Activated CD8-positive, alpha-beta memory T cell treated with anti-CD3 and anti-CD28 coated beads for 1 hour (primary cell): Measurements from ENCODE around the gene SMURF1.
A peak's percentile ranks its signal among the peaks of the same experiment; 100 is the strongest.

Source experiments
- DNase-seq, 2 donors: peaks; one replicate each; pipeline ENCODE4 v3.0.0-alpha.2; 2020; ENCODE audit warnings: low read depth in 1 of 2; ENCODE audit errors: extremely low read depth in 1 of 2

The SMURF1 gene

GRCh38 chr7:99141841-99142726, 1.8 kb downstream of the SMURF1 start:
- peak in 1 of 2 donors; percentile 46 for DNase-seq

- no peak for DNase-seq
Observed at GRCh38 chr7:99141334-99141733, 2.6 kb downstream of the SMURF1 start.

GRCh38 chr7:99140813-99141212, 3.1 kb downstream of the SMURF1 start:
- DNase-seq: no peak

GRCh38 chr7:99139036-99139435, 4.9 kb downstream of the SMURF1 start:
- no peak for DNase-seq

GRCh38 chr7:99137411-99138180, 6.3 kb downstream of the SMURF1 start:
- DNase-seq: no peak

GRCh38 chr7:99135938-99136337, 8.0 kb downstream of the SMURF1 start:
- DNase-seq: no peak

- DNase-seq: no peak
Observed at GRCh38 chr7:99133766-99134564, 9.9 kb downstream of the SMURF1 start.

GRCh38 chr7:99132595-99133321, 11.2 kb downstream of the SMURF1 start:
- DNase-seq: no peak

GRCh38 chr7:99131290-99131689, 12.6 kb downstream of the SMURF1 start:
- no peak for DNase-seq

GRCh38 chr7:99129536-99129935, 14.4 kb downstream of the SMURF1 start:
- no peak for DNase-seq

- DNase-seq: no peak
Observed at GRCh38 chr7:99129001-99129400, 14.9 kb downstream of the SMURF1 start.

GRCh38 chr7:99128076-99128950, 15.6 kb downstream of the SMURF1 start:
- DNase-seq: no peak

GRCh38 chr7:99127636-99128035, 16.3 kb downstream of the SMURF1 start:
- DNase-seq: no peak

- no peak for DNase-seq
Observed at GRCh38 chr7:99126921-99127553, 16.9 kb downstream of the SMURF1 start.

GRCh38 chr7:99125505-99125865, 18.4 kb downstream of the SMURF1 start:
- no peak for DNase-seq

- no peak for DNase-seq
Observed at GRCh38 chr7:99124751-99125504, 19.0 kb downstream of the SMURF1 start.

GRCh38 chr7:99124236-99124635, 19.7 kb downstream of the SMURF1 start:
- no peak for DNase-seq

GRCh38 chr7:99123571-99124033, 20.3 kb downstream of the SMURF1 start:
- no peak for DNase-seq
